T-helper 1 cell treated with Interleukin-12 subunit alpha and Interleukin-12 subunit beta and Interleukin-4 antibody, amounts not matched to agents 30 μg/mL and 1 μg/mL, for 36 hours (primary cell): Measurements from ENCODE around the gene FCER2.
A peak's percentile ranks its signal among the peaks of the same experiment; 100 is the strongest.

Experiments used
- H3K27ac Mint-ChIP-seq: one replicate; pipeline ENCODE4 v1.8.0; 2021; ENCODE audit warnings: mild to moderate bottlenecking, mixed read lengths
- H3K27me3 Mint-ChIP-seq: one replicate; pipeline ENCODE4 v1.8.0; 2021; ENCODE audit warnings: low read depth, mixed read lengths
- H3K36me3 Mint-ChIP-seq: one replicate; pipeline ENCODE4 v1.8.0; 2021; ENCODE audit warnings: low read depth, mixed read lengths
- H3K4me1 Mint-ChIP-seq: one replicate; pipeline ENCODE4 v1.8.0; 2021; ENCODE audit warnings: low read depth, mixed read lengths
- H3K4me3 Mint-ChIP-seq: one replicate; pipeline ENCODE4 v1.8.0; 2021; ENCODE audit warnings: mild to moderate bottlenecking, moderate library complexity, mixed read lengths
- H3K9me3 Mint-ChIP-seq: one replicate; pipeline ENCODE4 v1.8.0; 2021; ENCODE audit warnings: mixed read lengths

FCER2 gene

GRCh38 chr19:7665076-7665475 lies 36.9 kb downstream of the FCER2 start:
- Mint-ChIP-seq H3K27ac (no peak overlapping the region), H3K27me3 (peaks cover 13% of the 10 kb centered on the region), H3K36me3 (no peaks in the 10 kb centered on the region), H3K4me3 (no peak overlapping the region), H3K4me1 (peaks cover 2% of the 10 kb centered on the region), H3K9me3 (no peaks in the 10 kb centered on the region)

GRCh38 chr19:7663706-7664105 lies 38.2 kb downstream of the FCER2 start:
- Mint-ChIP-seq H3K27ac (no peak overlapping the region), H3K4me3 (no peak overlapping the region), H3K36me3 (no peaks in the 10 kb centered on the region), H3K4me1 (peaks cover under 1% of the 10 kb centered on the region), H3K27me3 (peaks cover 6% of the 10 kb centered on the region), H3K9me3 (no peaks in the 10 kb centered on the region)

- Mint-ChIP-seq H3K4me1 (peaks cover 5% of the 10 kb centered on the region), H3K9me3 (no peaks in the 10 kb centered on the region), H3K27ac (no peak overlapping the region), H3K36me3 (no peaks in the 10 kb centered on the region), H3K4me3 (no peak overlapping the region), H3K27me3 (peaks cover 6% of the 10 kb centered on the region)
These were observed 39.3 kb downstream of the FCER2 start for GRCh38 chr19:7662657-7663056.

- Mint-ChIP-seq H3K36me3 (no peaks in the 10 kb centered on the region), H3K27ac (no peak overlapping the region), H3K9me3 (no peaks in the 10 kb centered on the region), H3K27me3 (peaks cover 5% of the 10 kb centered on the region), H3K4me1 (peaks cover 9% of the 10 kb centered on the region), H3K4me3 (no peak overlapping the region)
These were observed 40.0 kb downstream of the FCER2 start for GRCh38 chr19:7661744-7662538.

- H3K27ac Mint-ChIP-seq = peak overlapping the region; percentile 57
- H3K4me1 Mint-ChIP-seq = peaks cover 12% of the 10 kb centered on the region
- H3K9me3 Mint-ChIP-seq = no peaks in the 10 kb centered on the region
- H3K4me3 Mint-ChIP-seq = peak overlapping the region; percentile 68
- no peaks in the 10 kb centered on the region for H3K36me3 Mint-ChIP-seq
- H3K27me3 Mint-ChIP-seq = peaks cover 3% of the 10 kb centered on the region
These were observed 43.7 kb downstream of the FCER2 start for GRCh38 chr19:7658219-7658686.

- H3K4me1 Mint-ChIP-seq = peaks cover 17% of the 10 kb centered on the region
- H3K27ac Mint-ChIP-seq = no peak overlapping the region
- H3K36me3 Mint-ChIP-seq = no peaks in the 10 kb centered on the region
- H3K4me3 Mint-ChIP-seq = no peak overlapping the region
- no peaks in the 10 kb centered on the region for H3K9me3 Mint-ChIP-seq
- peaks cover 3% of the 10 kb centered on the region for H3K27me3 Mint-ChIP-seq
These were observed 44.7 kb downstream of the FCER2 start for GRCh38 chr19:7657131-7657751.

- Mint-ChIP-seq H3K4me1 (peaks cover 19% of the 10 kb centered on the region), H3K36me3 (no peaks in the 10 kb centered on the region), H3K9me3 (no peaks in the 10 kb centered on the region), H3K4me3 (no peak overlapping the region), H3K27ac (no peak overlapping the region), H3K27me3 (peaks cover 4% of the 10 kb centered on the region)
These were observed 46.4 kb downstream of the FCER2 start for GRCh38 chr19:7655581-7655980.

GRCh38 chr19:7654401-7654800 lies 47.5 kb downstream of the FCER2 start:
- H3K4me3 Mint-ChIP-seq = no peak overlapping the region
- peaks cover 4% of the 10 kb centered on the region for H3K27me3 Mint-ChIP-seq
- H3K36me3 Mint-ChIP-seq = no peaks in the 10 kb centered on the region
- no peaks in the 10 kb centered on the region for H3K9me3 Mint-ChIP-seq
- H3K4me1 Mint-ChIP-seq = peaks cover 19% of the 10 kb centered on the region
- no peak overlapping the region for H3K27ac Mint-ChIP-seq

- Mint-ChIP-seq H3K9me3 (no peaks in the 10 kb centered on the region), H3K36me3 (no peaks in the 10 kb centered on the region), H3K27ac (peak overlapping the region; percentile 76), H3K27me3 (peaks cover 4% of the 10 kb centered on the region), H3K4me1 (peaks cover 12% of the 10 kb centered on the region), H3K4me3 (peak overlapping the region; percentile 65)
These were observed 49.8 kb downstream of the FCER2 start for GRCh38 chr19:7652061-7652641.

GRCh38 chr19:7650148-7650547 lies 51.8 kb downstream of the FCER2 start:
- peaks cover 4% of the 10 kb centered on the region for H3K27me3 Mint-ChIP-seq
- no peak overlapping the region for H3K27ac Mint-ChIP-seq
- peaks cover 7% of the 10 kb centered on the region for H3K4me1 Mint-ChIP-seq
- H3K4me3 Mint-ChIP-seq = no peak overlapping the region
- H3K9me3 Mint-ChIP-seq = no peaks in the 10 kb centered on the region
- H3K36me3 Mint-ChIP-seq = peaks cover 4% of the 10 kb centered on the region

- Mint-ChIP-seq H3K4me3 (no peak overlapping the region), H3K4me1 (peaks cover 7% of the 10 kb centered on the region), H3K27me3 (peaks cover 4% of the 10 kb centered on the region), H3K27ac (no peak overlapping the region), H3K9me3 (no peaks in the 10 kb centered on the region), H3K36me3 (peaks cover 8% of the 10 kb centered on the region)
These were observed 53.5 kb downstream of the FCER2 start for GRCh38 chr19:7648265-7649014.

- peaks cover 1% of the 10 kb centered on the region for H3K4me1 Mint-ChIP-seq
- H3K27ac Mint-ChIP-seq = no peak overlapping the region
- H3K36me3 Mint-ChIP-seq = peaks cover 11% of the 10 kb centered on the region
- peaks cover 3% of the 10 kb centered on the region for H3K27me3 Mint-ChIP-seq
- no peak overlapping the region for H3K4me3 Mint-ChIP-seq
- no peaks in the 10 kb centered on the region for H3K9me3 Mint-ChIP-seq
These were observed 54.8 kb downstream of the FCER2 start for GRCh38 chr19:7647156-7647555.

- Mint-ChIP-seq H3K27me3 (no peaks in the 10 kb centered on the region), H3K4me3 (no peak overlapping the region), H3K4me1 (no peaks in the 10 kb centered on the region), H3K27ac (no peak overlapping the region), H3K36me3 (peaks cover 11% of the 10 kb centered on the region), H3K9me3 (no peaks in the 10 kb centered on the region)
These were observed 55.6 kb downstream of the FCER2 start for GRCh38 chr19:7646426-7646700.

GRCh38 chr19:7645656-7646425 lies 56.1 kb downstream of the FCER2 start:
- Mint-ChIP-seq H3K27me3 (no peaks in the 10 kb centered on the region), H3K4me1 (no peaks in the 10 kb centered on the region), H3K9me3 (no peaks in the 10 kb centered on the region), H3K27ac (no peak overlapping the region), H3K36me3 (peaks cover 11% of the 10 kb centered on the region), H3K4me3 (no peak overlapping the region)
